ENCODE measurements around the gene SMIM1.
"Not testable (repeated sequence)": the region's sequence is repeated elsewhere in the genome, so short reads cannot be mapped to it uniquely, and the experiment has no call there.

The SMIM1 gene, protein sequence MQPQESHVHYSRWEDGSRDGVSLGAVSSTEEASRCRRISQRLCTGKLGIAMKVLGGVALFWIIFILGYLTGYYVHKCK

GRCh38 chr1:3772715-3773571, at the start of gene SMIM1:
Gene SMIM1 (plus strand): TSS chr1:3772749. CDS start chr1:3775374, 2,625 bp downstream.
- peak within 1 kb of the TSS; percentile 7 for H3K27ac ChIP-seq
- H3K36me3 ChIP-seq (ENCODE audit: control insufficient read depth, insufficient read depth, low read length): no peaks in the 10 kb centered on the region
- no peak for TF ChIP-seq CTCF (IDR thresholded peaks at IDR 0.05)
- H3K4me3 ChIP-seq (ENCODE audit: low read depth, low read length): peak within 1 kb of the TSS; percentile 77
- H3K4me1 ChIP-seq: no peaks in the 10 kb centered on the region
- H3K4me2 ChIP-seq (ENCODE audit: low read length): peak within 1 kb of the TSS; percentile 93
- H2AFZ ChIP-seq: peak within 1 kb of the TSS; percentile 79
- H3K79me2 ChIP-seq: no peaks in the 10 kb centered on the region
- H3K27me3 ChIP-seq (ENCODE audit: control insufficient read depth, insufficient read depth, low read length): no peaks in the 10 kb centered on the region
- H3K9ac ChIP-seq: no peak within 1 kb of the TSS
- no peaks in the 10 kb centered on the region for H3K9me3 ChIP-seq (ENCODE audit: control insufficient read depth, low read length)

DNA sequence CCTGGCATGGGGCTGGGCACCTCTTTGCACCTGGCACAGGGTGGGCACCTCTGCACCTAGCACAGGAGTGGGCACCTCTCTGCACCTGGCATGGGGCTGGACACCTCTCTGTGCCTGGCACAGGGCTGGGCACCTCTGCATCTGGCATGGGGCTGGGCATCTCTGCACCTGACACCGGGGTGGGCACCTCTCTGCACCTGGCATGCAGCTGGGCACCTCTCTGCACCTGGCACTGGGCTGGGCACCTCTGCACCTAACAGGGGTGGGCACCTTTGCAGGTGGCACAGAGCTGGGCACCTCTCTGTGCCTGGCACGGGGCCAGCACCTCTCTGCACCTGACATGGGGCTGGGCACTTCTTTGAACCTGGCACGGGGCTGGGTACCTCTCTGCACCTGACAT, 49.7 kb upstream of the SMIM1 start:
- H3K9me3 ChIP-seq (ENCODE audit: control insufficient read depth, low read length): no peaks in the 10 kb centered on the region
- no peak overlapping the region for H3K27ac ChIP-seq
- no peak overlapping the region for H3K9ac ChIP-seq
- H3K4me3 ChIP-seq (ENCODE audit: low read depth, low read length): no peak overlapping the region
- no peak overlapping the region for H2AFZ ChIP-seq
- no peaks in the 10 kb centered on the region for H3K27me3 ChIP-seq (ENCODE audit: control insufficient read depth, insufficient read depth, low read length)
- TF ChIP-seq CTCF (IDR thresholded peaks at IDR 0.05): no peak
- H3K4me1 ChIP-seq: no peaks in the 10 kb centered on the region
- no peak overlapping the region for H3K4me2 ChIP-seq (ENCODE audit: low read length)
- no peaks in the 10 kb centered on the region for H3K79me2 ChIP-seq
- H3K36me3 ChIP-seq (ENCODE audit: control insufficient read depth, insufficient read depth, low read length): no peaks in the 10 kb centered on the region

DNA sequence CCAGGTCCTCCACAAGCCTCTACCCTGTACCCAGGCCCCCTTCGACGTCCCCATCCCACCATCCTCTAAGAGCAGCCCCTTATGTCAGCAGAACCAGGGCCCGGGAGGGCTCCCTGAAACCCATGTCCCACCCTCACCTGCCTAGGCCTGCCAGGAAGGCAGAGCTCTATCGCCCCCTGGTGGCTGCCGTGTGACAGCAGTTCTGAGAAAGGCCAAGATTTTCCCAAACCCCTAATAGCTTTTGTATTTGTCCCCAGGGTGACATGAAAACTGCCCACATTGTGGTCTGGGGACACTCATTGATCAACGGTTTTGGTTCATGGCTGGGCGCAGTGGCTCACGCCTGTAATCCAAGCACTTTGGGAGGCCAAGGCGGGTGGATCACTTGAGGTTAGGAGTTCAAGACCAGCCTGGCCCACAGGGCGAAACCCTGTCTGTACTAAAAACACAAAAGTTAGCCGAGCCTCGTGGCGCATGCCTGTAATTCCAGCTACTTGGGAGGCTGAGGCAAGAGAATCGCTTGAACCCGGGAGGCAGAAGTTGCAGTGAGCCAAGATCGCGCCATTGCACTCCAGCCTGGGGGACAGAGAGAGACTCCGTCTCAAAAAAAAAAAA, 48.0 kb upstream of the SMIM1 start:
- not testable (repeated sequence) for H3K4me2 ChIP-seq (ENCODE audit: low read length); H3K79me2 ChIP-seq; H3K9me3 ChIP-seq (ENCODE audit: control insufficient read depth, low read length); H3K4me3 ChIP-seq (ENCODE audit: low read depth, low read length); H2AFZ ChIP-seq; H3K27ac ChIP-seq; H3K27me3 ChIP-seq (ENCODE audit: control insufficient read depth, insufficient read depth, low read length); H3K4me1 ChIP-seq; H3K36me3 ChIP-seq (ENCODE audit: control insufficient read depth, insufficient read depth, low read length); H3K9ac ChIP-seq
- TF ChIP-seq CTCF (IDR thresholded peaks at IDR 0.05): peak; percentile 91

DNA sequence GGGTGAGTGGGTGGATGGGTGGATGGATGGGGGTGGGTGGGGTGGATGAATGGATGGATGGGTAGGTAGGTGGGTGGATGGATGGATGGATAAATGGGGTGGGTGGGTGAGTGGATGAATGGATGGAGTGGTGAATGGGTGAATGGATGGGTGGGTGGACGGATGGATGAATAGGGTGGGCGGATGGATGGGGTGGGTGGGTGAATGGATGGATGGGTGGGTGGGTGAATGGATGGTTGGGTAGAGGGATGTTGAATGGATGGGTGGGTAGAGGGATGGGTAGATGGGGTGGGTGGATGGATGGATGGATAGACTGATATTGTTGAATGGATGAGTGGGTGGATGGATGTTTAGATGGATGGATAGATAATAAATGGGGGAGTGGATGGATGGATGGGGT, 47.2 kb upstream of the SMIM1 start:
- no peaks in the 10 kb centered on the region for H3K4me1 ChIP-seq
- H3K36me3 ChIP-seq (ENCODE audit: control insufficient read depth, insufficient read depth, low read length): no peaks in the 10 kb centered on the region
- H3K27me3 ChIP-seq (ENCODE audit: control insufficient read depth, insufficient read depth, low read length): no peaks in the 10 kb centered on the region
- H3K4me3 ChIP-seq (ENCODE audit: low read depth, low read length): no peak overlapping the region
- H3K79me2 ChIP-seq: no peaks in the 10 kb centered on the region
- H3K9ac ChIP-seq: no peak overlapping the region
- no peak overlapping the region for H3K4me2 ChIP-seq (ENCODE audit: low read length)
- H3K9me3 ChIP-seq (ENCODE audit: control insufficient read depth, low read length): no peaks in the 10 kb centered on the region
- no peak overlapping the region for H2AFZ ChIP-seq
- H3K27ac ChIP-seq: no peak overlapping the region
- TF ChIP-seq CTCF (IDR thresholded peaks at IDR 0.05): no peak
